GM12872 (cell line): ENCODE data around the gene RACGAP1.

Source experiments
- TF ChIP-seq, protein P1 (sequence below): IDR thresholded peaks from 3 replicates; pipeline ENCODE4 v1.5.1; 2011; ENCODE audit warnings: low read depth, mild to moderate bottlenecking, low read length, moderate library complexity; ENCODE audit not compliant: insufficient read depth

Gene RACGAP1

DNA sequence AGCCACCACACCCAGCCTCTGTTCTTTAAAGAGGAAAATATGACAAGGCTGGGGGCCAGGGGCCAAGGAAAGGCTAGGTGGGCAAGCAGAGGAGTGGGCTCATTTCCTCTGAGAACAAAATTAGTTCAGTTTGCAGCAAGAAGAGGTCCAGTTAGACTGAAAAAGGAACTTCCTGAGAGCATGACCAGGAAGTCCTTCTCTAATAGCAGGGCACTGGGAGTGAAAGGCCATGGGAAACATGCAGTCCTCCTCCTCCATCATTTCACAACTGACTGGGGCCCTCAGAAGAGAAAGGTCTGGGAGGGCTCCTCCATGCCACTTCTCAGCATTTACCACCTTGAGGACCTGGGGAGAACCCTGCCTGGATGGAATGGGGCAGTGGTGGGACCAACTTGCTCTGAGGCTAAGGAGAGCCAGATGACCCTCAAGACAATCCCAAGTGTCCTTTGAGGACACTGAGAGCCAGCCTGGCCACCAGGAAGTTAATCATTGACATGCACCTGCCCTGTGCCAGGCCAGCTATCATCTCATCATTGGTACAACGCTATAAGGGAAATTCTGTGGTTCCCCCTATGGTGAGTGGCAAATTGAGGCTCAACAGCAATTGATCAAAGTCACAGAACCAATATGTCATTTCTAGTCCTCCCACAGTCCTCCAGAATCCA, 72.8 kb downstream of the RACGAP1 start:
- TF ChIP-seq, protein P1, sequence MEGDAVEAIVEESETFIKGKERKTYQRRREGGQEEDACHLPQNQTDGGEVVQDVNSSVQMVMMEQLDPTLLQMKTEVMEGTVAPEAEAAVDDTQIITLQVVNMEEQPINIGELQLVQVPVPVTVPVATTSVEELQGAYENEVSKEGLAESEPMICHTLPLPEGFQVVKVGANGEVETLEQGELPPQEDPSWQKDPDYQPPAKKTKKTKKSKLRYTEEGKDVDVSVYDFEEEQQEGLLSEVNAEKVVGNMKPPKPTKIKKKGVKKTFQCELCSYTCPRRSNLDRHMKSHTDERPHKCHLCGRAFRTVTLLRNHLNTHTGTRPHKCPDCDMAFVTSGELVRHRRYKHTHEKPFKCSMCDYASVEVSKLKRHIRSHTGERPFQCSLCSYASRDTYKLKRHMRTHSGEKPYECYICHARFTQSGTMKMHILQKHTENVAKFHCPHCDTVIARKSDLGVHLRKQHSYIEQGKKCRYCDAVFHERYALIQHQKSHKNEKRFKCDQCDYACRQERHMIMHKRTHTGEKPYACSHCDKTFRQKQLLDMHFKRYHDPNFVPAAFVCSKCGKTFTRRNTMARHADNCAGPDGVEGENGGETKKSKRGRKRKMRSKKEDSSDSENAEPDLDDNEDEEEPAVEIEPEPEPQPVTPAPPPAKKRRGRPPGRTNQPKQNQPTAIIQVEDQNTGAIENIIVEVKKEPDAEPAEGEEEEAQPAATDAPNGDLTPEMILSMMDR, result no peak

GRCh38 chr12:49951411-49952240, 73.7 kb downstream of the RACGAP1 start:
- TF ChIP-seq, protein P1, result no peak

GRCh38 chr12:49950273-49951251, 74.7 kb downstream of the RACGAP1 start, which contains the start of gene AQP2:
TSS of gene AQP2 (plus strand) at chr12:49950737. CDS start at chr12:49950831, 94 bp downstream.
- TF ChIP-seq, protein P1, result no peak

- TF ChIP-seq, protein P1, result no peak
Observed at GRCh38 chr12:49949866-49950265, 75.4 kb downstream of the RACGAP1 start.

- TF ChIP-seq, protein P1, result no peak
Observed at GRCh38 chr12:49948866-49949845, 76.1 kb downstream of the RACGAP1 start.

DNA sequence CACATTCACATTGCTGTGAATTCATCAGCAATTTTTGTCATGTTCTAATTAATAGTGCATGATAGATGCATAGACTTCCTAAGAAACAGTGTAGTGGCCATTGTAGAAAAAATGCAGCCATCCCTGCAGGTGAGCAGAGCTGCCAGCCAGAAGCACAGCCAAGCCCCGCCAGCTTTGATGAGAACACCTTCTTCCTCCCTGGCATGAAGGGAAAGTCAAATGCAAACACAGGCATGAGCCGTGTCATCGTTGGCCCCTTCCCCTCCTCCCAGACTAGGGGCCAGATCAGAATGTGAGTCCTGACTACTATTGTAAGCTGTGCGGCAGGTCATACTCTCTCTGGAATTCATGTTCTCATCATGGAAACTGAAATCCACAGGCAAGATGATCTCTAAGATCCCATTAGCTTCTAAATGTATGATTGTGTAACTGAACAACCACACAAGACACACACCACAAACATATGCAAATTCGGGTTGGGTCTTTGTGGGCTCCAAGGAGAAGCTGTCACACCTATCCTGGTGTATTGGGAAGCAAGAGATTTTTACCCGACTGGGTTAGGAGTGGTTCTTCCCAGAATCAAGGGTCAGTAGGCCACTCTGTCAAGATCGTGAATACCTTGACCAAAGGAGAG, 77.6 kb downstream of the RACGAP1 start:
- TF ChIP-seq, protein P1, result no peak
